ENCODE results near the gene SIGLEC9.

The SIGLEC9 gene

GRCh38 chr19:51122112-51122981, 2.4 kb upstream of the SIGLEC9 start:
- no peak for TF ChIP-seq CTCF (IDR thresholded peaks at IDR 0.05; ENCODE audit: borderline replicate concordance, insufficient read depth, low read depth, low read length)
- no peak overlapping the region for H3K4me3 ChIP-seq (ENCODE audit: low read depth, low read length)

GRCh38 chr19:51123381-51123800, 1.3 kb upstream of the SIGLEC9 start:
- TF ChIP-seq CTCF (IDR thresholded peaks at IDR 0.05; ENCODE audit: borderline replicate concordance, insufficient read depth, low read depth, low read length): no peak
- H3K4me3 ChIP-seq (ENCODE audit: low read depth, low read length): no peak overlapping the region

GRCh38 chr19:51123802-51124201, 904 bp upstream of the SIGLEC9 start:
- no peak for TF ChIP-seq CTCF (IDR thresholded peaks at IDR 0.05; ENCODE audit: borderline replicate concordance, insufficient read depth, low read depth, low read length)
- no peak overlapping the region for H3K4me3 ChIP-seq (ENCODE audit: low read depth, low read length)

GRCh38 chr19:51124216-51124615, 490 bp upstream of the SIGLEC9 start:
- no peak for TF ChIP-seq CTCF (IDR thresholded peaks at IDR 0.05; ENCODE audit: borderline replicate concordance, insufficient read depth, low read depth, low read length)
- no peak overlapping the region for H3K4me3 ChIP-seq (ENCODE audit: low read depth, low read length)

- no peak overlapping the region for H3K4me3 ChIP-seq (ENCODE audit: low read depth, low read length)
- TF ChIP-seq CTCF (IDR thresholded peaks at IDR 0.05; ENCODE audit: borderline replicate concordance, insufficient read depth, low read depth, low read length): no peak
These were observed 842 bp downstream of the SIGLEC9 start for GRCh38 chr19:51125421-51126075.

- no peak for TF ChIP-seq CTCF (IDR thresholded peaks at IDR 0.05; ENCODE audit: borderline replicate concordance, insufficient read depth, low read depth, low read length)
- no peak overlapping the region for H3K4me3 ChIP-seq (ENCODE audit: low read depth, low read length)
These were observed 2.3 kb downstream of the SIGLEC9 start for GRCh38 chr19:51127032-51127431.

GRCh38 chr19:51127755-51128154, 3.0 kb downstream of the SIGLEC9 start:
- no peak for TF ChIP-seq CTCF (IDR thresholded peaks at IDR 0.05; ENCODE audit: borderline replicate concordance, insufficient read depth, low read depth, low read length)
- H3K4me3 ChIP-seq (ENCODE audit: low read depth, low read length): no peak overlapping the region

Measured in GM12875 (cell line).